T-helper 2 cell treated with Interferon-gamma antibody and Interleukin-4, amounts not matched to agents 5 μg/mL and 100 μg/mL, for 36 hours (primary cell): ENCODE data around the gene SOS2.

Experiments
- DNase-seq: peaks from one replicate; pipeline ENCODE4 v3.0.0; 2021; ENCODE audit warnings: low spot score
- H3K27ac Mint-ChIP-seq: one replicate; pipeline ENCODE4 v1.8.0; 2021; ENCODE audit warnings: mild to moderate bottlenecking, mixed read lengths
- H3K27me3 Mint-ChIP-seq: one replicate; pipeline ENCODE4 v1.8.0; 2021; ENCODE audit warnings: low read depth, mixed read lengths
- H3K36me3 Mint-ChIP-seq: one replicate; pipeline ENCODE4 v1.8.0; 2021; ENCODE audit warnings: low read depth, mixed read lengths
- H3K4me1 Mint-ChIP-seq: one replicate; pipeline ENCODE4 v1.8.0; 2021; ENCODE audit warnings: low read depth, mixed read lengths
- H3K4me3 Mint-ChIP-seq: one replicate; pipeline ENCODE4 v1.8.0; 2022; ENCODE audit warnings: mild to moderate bottlenecking, moderate library complexity, mixed read lengths
- H3K9me3 Mint-ChIP-seq: one replicate; pipeline ENCODE4 v1.8.0; 2021; ENCODE audit warnings: mixed read lengths

Gene SOS2

GRCh38 chr14:50237427-50237826 lies 6.0 kb upstream of the SOS2 start:
- H3K9me3 Mint-ChIP-seq, result peaks cover 14% of the 10 kb centered on the region
- peaks cover 21% of the 10 kb centered on the region for H3K4me1 Mint-ChIP-seq
- H3K27ac Mint-ChIP-seq, result no peak overlapping the region
- DNase-seq, result no peak
- no peak overlapping the region for H3K4me3 Mint-ChIP-seq
- H3K27me3 Mint-ChIP-seq, result peaks cover 6% of the 10 kb centered on the region
- H3K36me3 Mint-ChIP-seq, result peaks cover 15% of the 10 kb centered on the region

- peak overlapping the region; percentile 40 for H3K27ac Mint-ChIP-seq
- peak overlapping the region; percentile 36 for H3K4me3 Mint-ChIP-seq
- H3K4me1 Mint-ChIP-seq, result peaks cover 42% of the 10 kb centered on the region
- DNase-seq, result peak; percentile 15
- peaks cover 8% of the 10 kb centered on the region for H3K27me3 Mint-ChIP-seq
- H3K9me3 Mint-ChIP-seq, result peaks cover 14% of the 10 kb centered on the region
- H3K36me3 Mint-ChIP-seq, result peaks cover 20% of the 10 kb centered on the region
Observed at GRCh38 chr14:50233951-50234250, 2.5 kb upstream of the SOS2 start.

- Mint-ChIP-seq H3K36me3 (peaks cover 25% of the 10 kb centered on the region), H3K27ac (peak overlapping the region; percentile 40), H3K27me3 (peaks cover 8% of the 10 kb centered on the region), H3K4me1 (peaks cover 46% of the 10 kb centered on the region), H3K9me3 (peaks cover 14% of the 10 kb centered on the region), H3K4me3 (peak overlapping the region; percentile 36)
- DNase-seq, result peak; percentile 35
Observed at GRCh38 chr14:50233166-50233950, 2.0 kb upstream of the SOS2 start.

- H3K4me3 Mint-ChIP-seq, result peak overlapping the region; percentile 78
- H3K36me3 Mint-ChIP-seq, result peaks cover 21% of the 10 kb centered on the region
- H3K4me1 Mint-ChIP-seq, result peaks cover 42% of the 10 kb centered on the region
- DNase-seq, result no peak
- H3K27ac Mint-ChIP-seq, result peak overlapping the region; percentile 82
- H3K27me3 Mint-ChIP-seq, result peaks cover 8% of the 10 kb centered on the region
- peaks cover 14% of the 10 kb centered on the region for H3K9me3 Mint-ChIP-seq
Observed at GRCh38 chr14:50232276-50232642, 881 bp upstream of the SOS2 start.

- Mint-ChIP-seq H3K4me3 (peak overlapping the region; percentile 93), H3K9me3 (peaks cover 12% of the 10 kb centered on the region), H3K4me1 (peaks cover 51% of the 10 kb centered on the region), H3K27me3 (peaks cover 8% of the 10 kb centered on the region), H3K36me3 (peaks cover 19% of the 10 kb centered on the region), H3K27ac (peak overlapping the region; percentile 93)
- peak; percentile 56 for DNase-seq
Observed at GRCh38 chr14:50230701-50231474, 490 bp downstream of the SOS2 start.

GRCh38 chr14:50230401-50230700 lies 1.0 kb downstream of the SOS2 start:
- peaks cover 15% of the 10 kb centered on the region for H3K36me3 Mint-ChIP-seq
- peak overlapping the region; percentile 93 for H3K27ac Mint-ChIP-seq
- H3K4me1 Mint-ChIP-seq, result peaks cover 55% of the 10 kb centered on the region
- H3K27me3 Mint-ChIP-seq, result peaks cover 8% of the 10 kb centered on the region
- peaks cover 7% of the 10 kb centered on the region for H3K9me3 Mint-ChIP-seq
- peak overlapping the region; percentile 93 for H3K4me3 Mint-ChIP-seq
- DNase-seq, result no peak

- H3K27ac Mint-ChIP-seq, result peak overlapping the region; percentile 36
- peak overlapping the region; percentile 93 for H3K4me3 Mint-ChIP-seq
- DNase-seq, result no peak
- H3K9me3 Mint-ChIP-seq, result peaks cover under 1% of the 10 kb centered on the region
- H3K36me3 Mint-ChIP-seq, result peaks cover 11% of the 10 kb centered on the region
- peaks cover 49% of the 10 kb centered on the region for H3K4me1 Mint-ChIP-seq
- H3K27me3 Mint-ChIP-seq, result peaks cover 8% of the 10 kb centered on the region
Observed at GRCh38 chr14:50229681-50230080, 1.7 kb downstream of the SOS2 start.

GRCh38 chr14:50228313-50228712 lies 3.1 kb downstream of the SOS2 start:
- Mint-ChIP-seq H3K4me1 (peaks cover 43% of the 10 kb centered on the region), H3K27me3 (peaks cover 8% of the 10 kb centered on the region), H3K9me3 (no peaks in the 10 kb centered on the region), H3K27ac (no peak overlapping the region), H3K4me3 (no peak overlapping the region), H3K36me3 (peaks cover 12% of the 10 kb centered on the region)
- DNase-seq, result no peak

- Mint-ChIP-seq H3K27ac (no peak overlapping the region), H3K9me3 (no peaks in the 10 kb centered on the region), H3K27me3 (no peaks in the 10 kb centered on the region), H3K4me1 (peaks cover 45% of the 10 kb centered on the region), H3K4me3 (no peak overlapping the region), H3K36me3 (peaks cover 20% of the 10 kb centered on the region)
- DNase-seq, result no peak
Observed at GRCh38 chr14:50225974-50226297, 5.4 kb downstream of the SOS2 start.

GRCh38 chr14:50225067-50225973 lies 6.1 kb downstream of the SOS2 start:
- Mint-ChIP-seq H3K36me3 (peaks cover 18% of the 10 kb centered on the region), H3K27me3 (no peaks in the 10 kb centered on the region), H3K4me3 (no peak overlapping the region), H3K4me1 (peaks cover 40% of the 10 kb centered on the region), H3K27ac (no peak overlapping the region), H3K9me3 (no peaks in the 10 kb centered on the region)
- no peak for DNase-seq

GRCh38 chr14:50222055-50222613 lies 9.2 kb downstream of the SOS2 start:
- no peak for DNase-seq
- H3K9me3 Mint-ChIP-seq, result no peaks in the 10 kb centered on the region
- H3K4me1 Mint-ChIP-seq, result peaks cover 29% of the 10 kb centered on the region
- no peak overlapping the region for H3K4me3 Mint-ChIP-seq
- H3K27me3 Mint-ChIP-seq, result no peaks in the 10 kb centered on the region
- no peak overlapping the region for H3K27ac Mint-ChIP-seq
- peaks cover 9% of the 10 kb centered on the region for H3K36me3 Mint-ChIP-seq

GRCh38 chr14:50218501-50218900 lies 12.9 kb downstream of the SOS2 start:
- no peaks in the 10 kb centered on the region for H3K9me3 Mint-ChIP-seq
- DNase-seq, result no peak
- no peak overlapping the region for H3K4me3 Mint-ChIP-seq
- H3K4me1 Mint-ChIP-seq, result peaks cover 18% of the 10 kb centered on the region
- H3K36me3 Mint-ChIP-seq, result peaks cover 7% of the 10 kb centered on the region
- no peaks in the 10 kb centered on the region for H3K27me3 Mint-ChIP-seq
- no peak overlapping the region for H3K27ac Mint-ChIP-seq

GRCh38 chr14:50215416-50215815 lies 16.0 kb downstream of the SOS2 start:
- peaks cover 12% of the 10 kb centered on the region for H3K4me1 Mint-ChIP-seq
- no peak overlapping the region for H3K27ac Mint-ChIP-seq
- no peaks in the 10 kb centered on the region for H3K9me3 Mint-ChIP-seq
- no peaks in the 10 kb centered on the region for H3K27me3 Mint-ChIP-seq
- no peak for DNase-seq
- no peaks in the 10 kb centered on the region for H3K36me3 Mint-ChIP-seq
- no peak overlapping the region for H3K4me3 Mint-ChIP-seq

- H3K27me3 Mint-ChIP-seq, result no peaks in the 10 kb centered on the region
- no peaks in the 10 kb centered on the region for H3K9me3 Mint-ChIP-seq
- no peak for DNase-seq
- peaks cover 12% of the 10 kb centered on the region for H3K4me1 Mint-ChIP-seq
- no peak overlapping the region for H3K27ac Mint-ChIP-seq
- no peak overlapping the region for H3K4me3 Mint-ChIP-seq
- no peaks in the 10 kb centered on the region for H3K36me3 Mint-ChIP-seq
Observed at GRCh38 chr14:50213795-50214194, 17.6 kb downstream of the SOS2 start.
